Stomach (tissue), 9 donors: ENCODE measurements around the gene TAS2R8. TPM values are rescaled to one million over a fixed set of nuclear protein-coding genes. Genes with fewer than 3 reads are reported as not detected.
"Not testable (repeated sequence)": the region's sequence is repeated elsewhere in the genome, so short reads cannot be mapped to it uniquely, and the experiment has no call there.

Experiments
- DNase-seq, 2 donors: peaks; one replicate each; pipeline versions ENCODE4 v3.0.0 to v3.0.0-alpha.2; 2013 to 2019
- H3K27ac ChIP-seq, 5 donors: fragments of 200-600 bp in 4 of 5; sonication (generic) in 4 of 5; one replicate each; pipeline ENCODE4 v1.5.1; 2013 to 2019; ENCODE audit warnings: mild to moderate bottlenecking in 1 of 5, moderate library complexity in 1 of 5
- H3K27me3 ChIP-seq, 3 donors: fragments of 200-600 bp; sonication (generic); one replicate each; pipeline ENCODE4 v1.5.1; 2017 to 2019; ENCODE audit warnings: mixed run types in 1 of 3
- H3K36me3 ChIP-seq, 4 donors: fragments of 200-600 bp; sonication (generic); 1 replicate in 3 of 4; 2 replicates in 1 of 4; pipeline ENCODE4 v1.5.1; 2016 to 2019
- H3K4me1 ChIP-seq, 4 donors: fragments of 200-600 bp; sonication (generic); one replicate each; pipeline ENCODE4 v1.5.1; 2016 to 2019
- H3K4me3 ChIP-seq, 4 donors: fragments of 200-600 bp; sonication (generic) in 3 of 4; one replicate each; pipeline ENCODE4 v1.5.1; 2016 to 2019; ENCODE audit warnings: mild to moderate bottlenecking in 1 of 4
- H3K9me3 ChIP-seq, 4 donors: fragments of 200-600 bp; sonication (generic); one replicate each; pipeline ENCODE4 v1.5.1; 2016 to 2019
- EP300 ChIP-seq: sonication (generic); formaldehyde crosslinking; IDR thresholded peaks from one replicate; pipeline ENCODE4 v1.6.1; 2017; ENCODE audit warnings: antibody characterized with exemption
- POLR2A ChIP-seq, 4 donors: fragments of 450-650 bp; IDR thresholded peaks; one replicate each; pipeline ENCODE4 v1.6.1; 2016; ENCODE audit warnings: antibody characterized with exemption in 4 of 4, control low read depth in 2 of 4, mild to moderate bottlenecking in 1 of 4, moderate library complexity in 1 of 4
- POLR2AphosphoS5 ChIP-seq, 3 donors: sonication (generic); formaldehyde crosslinking; IDR thresholded peaks; one replicate each; pipeline ENCODE4 v1.6.1; 2016; ENCODE audit warnings: antibody characterized with exemption in 3 of 3
- WGBS, 5 donors: extraction: QIAGEN DNeasy Blood & Tissue Kit in 3 of 5; methylation state at CpG; one replicate each; pipeline versions ENCODE4 v1.1.5 to v1.1.7; 2013 to 2018; 5-methylcytosine and 5-hydroxymethylcytosine counted together
- intact Hi-C: fragments of 100-400 bp; cut with DNase I; formaldehyde crosslinking; loops from one replicate; pipeline ENCODE4 v1.15.1; 2023; ENCODE audit warnings: low total_unique reads
- polyA plus RNA-seq, 3 donors: library from polyadenylated mRNA; stranded (reverse); fragments of 200-250 nt; gene quantifications; one replicate each; pipeline ENCODE4 v1.2.3, GENCODE V29; 2013
- total RNA-seq, 5 donors: library from RNA; depleted of rRNA; stranded (reverse); fragments of >200 nt; gene quantifications; one replicate each; pipeline versions ENCODE4 v1.1.0 to v1.2.3, GENCODE V29; 2014 to 2016
- TF ChIP-seq, protein P1 (sequence below), 7 experiments: fragments of 450-650 bp in 4 of 7; fragments of 200-600 bp in 3 of 7; sonication (generic) in 3 of 7; IDR thresholded peaks; one replicate each; pipeline ENCODE4 v1.5.1; 2016 to 2019; ENCODE audit warnings: antibody characterized with exemption in 7 of 7, control low read depth in 2 of 7, mild to moderate bottlenecking in 1 of 7
- donor health status: healthy with polysubstance abuse.
- donor health status: Bipolar disorder and iron deficiency.
- donor health status: healthy.

Gene TAS2R8
- total and polyA plus RNA-seq, 8 donors: not detected

DNA sequence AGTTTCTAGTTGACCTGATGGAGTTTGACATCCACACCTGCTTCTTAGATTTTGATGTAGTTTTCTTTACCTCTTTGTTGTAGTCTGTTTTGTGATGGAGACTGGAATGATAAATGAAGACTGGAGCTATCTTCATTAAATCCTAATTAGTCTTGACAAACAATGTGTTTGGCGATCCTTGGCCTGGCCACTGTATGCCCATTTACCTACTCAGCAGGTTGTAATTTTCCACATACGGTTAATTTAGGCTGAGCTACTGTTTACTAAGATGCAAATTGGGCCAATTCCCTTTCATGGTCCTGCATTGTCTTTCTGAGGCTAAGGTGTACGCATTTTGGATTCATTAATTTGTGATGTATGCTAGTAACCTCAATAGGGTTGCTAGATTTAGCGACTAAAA is 4.5 kb downstream of the TAS2R8 start, which contains the start of gene TAS2R7:
TSS of gene TAS2R7 (minus strand) at position 41 of the 400 bp plus-strand sequence. CDS start 57 bp downstream, outside the sequence.
- DNase-seq: no peak
- TF ChIP-seq, protein P1, sequence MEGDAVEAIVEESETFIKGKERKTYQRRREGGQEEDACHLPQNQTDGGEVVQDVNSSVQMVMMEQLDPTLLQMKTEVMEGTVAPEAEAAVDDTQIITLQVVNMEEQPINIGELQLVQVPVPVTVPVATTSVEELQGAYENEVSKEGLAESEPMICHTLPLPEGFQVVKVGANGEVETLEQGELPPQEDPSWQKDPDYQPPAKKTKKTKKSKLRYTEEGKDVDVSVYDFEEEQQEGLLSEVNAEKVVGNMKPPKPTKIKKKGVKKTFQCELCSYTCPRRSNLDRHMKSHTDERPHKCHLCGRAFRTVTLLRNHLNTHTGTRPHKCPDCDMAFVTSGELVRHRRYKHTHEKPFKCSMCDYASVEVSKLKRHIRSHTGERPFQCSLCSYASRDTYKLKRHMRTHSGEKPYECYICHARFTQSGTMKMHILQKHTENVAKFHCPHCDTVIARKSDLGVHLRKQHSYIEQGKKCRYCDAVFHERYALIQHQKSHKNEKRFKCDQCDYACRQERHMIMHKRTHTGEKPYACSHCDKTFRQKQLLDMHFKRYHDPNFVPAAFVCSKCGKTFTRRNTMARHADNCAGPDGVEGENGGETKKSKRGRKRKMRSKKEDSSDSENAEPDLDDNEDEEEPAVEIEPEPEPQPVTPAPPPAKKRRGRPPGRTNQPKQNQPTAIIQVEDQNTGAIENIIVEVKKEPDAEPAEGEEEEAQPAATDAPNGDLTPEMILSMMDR (IDR thresholded peaks at IDR 0.05): no peak
- TF ChIP-seq EP300 (no peak), POLR2AphosphoS5 (IDR thresholded peaks at IDR 0.05) (no peak), POLR2A (IDR thresholded peaks at IDR 0.05) (no peak)
- intact Hi-C loops: no loop called here
- Histone ChIP-seq H3K9me3 (no peaks in the 10 kb centered on the region), H3K27me3 (no peaks in the 10 kb centered on the region), H3K4me1 (no peaks in the 10 kb centered on the region), H3K36me3 (no peaks in the 10 kb centered on the region), H3K4me3 (no peak within 1 kb of the TSS), H3K27ac (no peak within 1 kb of the TSS)
- WGBS, 5 donors: 58 to 72% (median 64%) methylated on average over 4 of the region's 4 CpGs

DNA sequence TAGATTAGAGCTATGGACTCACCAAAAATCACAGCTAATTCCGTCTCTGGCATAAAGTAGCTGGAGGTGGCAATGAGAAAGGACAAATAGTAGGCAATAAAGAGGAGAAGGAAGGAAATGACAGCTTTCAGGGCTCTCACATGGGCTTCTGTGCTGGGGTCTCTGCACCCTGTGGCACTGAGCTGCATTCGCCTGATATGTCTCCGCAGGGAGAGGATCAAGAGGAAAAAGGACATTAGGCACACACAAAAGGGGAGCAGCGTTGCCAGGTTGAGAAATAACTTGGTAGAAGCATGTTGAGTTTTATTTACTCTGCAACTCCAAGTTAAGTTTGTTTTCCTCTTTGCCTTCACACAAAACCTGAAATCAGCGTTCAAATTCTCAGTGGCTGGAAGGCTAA is 5.3 kb downstream of the TAS2R8 start:
- H3K4me1 ChIP-seq: no peaks in the 10 kb centered on the region
- no peaks in the 10 kb centered on the region for H3K27me3 ChIP-seq
- no peak overlapping the region for H3K4me3 ChIP-seq
- H3K27ac ChIP-seq: no peak overlapping the region
- H3K9me3 ChIP-seq: no peaks in the 10 kb centered on the region
- no peak for DNase-seq
- H3K36me3 ChIP-seq: no peaks in the 10 kb centered on the region
- no peak for TF ChIP-seq POLR2AphosphoS5 (IDR thresholded peaks at IDR 0.05)
- TF ChIP-seq POLR2A (IDR thresholded peaks at IDR 0.05): no peak
- TF ChIP-seq, protein P1 (IDR thresholded peaks at IDR 0.05): no peak
- no peak for TF ChIP-seq EP300
- intact Hi-C loops: no loop called here
- 45 to 67% (median 53%) methylated on average over 5 of the region's 5 CpGs for WGBS, 5 donors

DNA sequence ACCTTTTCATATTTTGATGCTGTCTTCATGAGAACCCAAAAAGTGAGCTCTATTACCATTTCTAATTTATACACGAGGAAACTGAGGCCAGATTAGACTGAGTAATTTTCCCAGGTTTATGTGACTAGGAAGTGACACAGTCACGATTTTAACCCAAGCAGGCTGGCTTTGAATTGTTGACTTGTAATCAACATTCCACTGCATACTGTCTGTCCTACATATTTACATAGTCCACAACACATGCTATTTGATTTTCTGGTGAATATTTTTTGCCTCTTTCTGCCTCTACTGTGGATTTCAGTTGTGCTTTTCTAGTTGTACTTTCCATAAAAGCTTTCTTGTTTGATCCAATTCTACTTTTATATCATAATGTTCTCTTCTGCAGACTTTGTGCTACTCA is 12.9 kb downstream of the TAS2R8 start:
- Histone ChIP-seq H3K27ac (no peak overlapping the region), H3K9me3 (no peaks in the 10 kb centered on the region), H3K4me3 (no peak overlapping the region), H3K4me1 (no peaks in the 10 kb centered on the region), H3K27me3 (no peaks in the 10 kb centered on the region), H3K36me3 (no peaks in the 10 kb centered on the region)
- intact Hi-C loops: no loop called here
- no peak for DNase-seq
- whole genome bisulfite sequencing, 5 donors: 37 to 53% (median 46%) methylated on average over 2 of the region's 2 CpGs
- no peak for TF ChIP-seq POLR2A (IDR thresholded peaks at IDR 0.05)
- TF ChIP-seq, protein P1 (IDR thresholded peaks at IDR 0.05): no peak
- no peak for TF ChIP-seq POLR2AphosphoS5 (IDR thresholded peaks at IDR 0.05)
- TF ChIP-seq EP300: no peak

DNA sequence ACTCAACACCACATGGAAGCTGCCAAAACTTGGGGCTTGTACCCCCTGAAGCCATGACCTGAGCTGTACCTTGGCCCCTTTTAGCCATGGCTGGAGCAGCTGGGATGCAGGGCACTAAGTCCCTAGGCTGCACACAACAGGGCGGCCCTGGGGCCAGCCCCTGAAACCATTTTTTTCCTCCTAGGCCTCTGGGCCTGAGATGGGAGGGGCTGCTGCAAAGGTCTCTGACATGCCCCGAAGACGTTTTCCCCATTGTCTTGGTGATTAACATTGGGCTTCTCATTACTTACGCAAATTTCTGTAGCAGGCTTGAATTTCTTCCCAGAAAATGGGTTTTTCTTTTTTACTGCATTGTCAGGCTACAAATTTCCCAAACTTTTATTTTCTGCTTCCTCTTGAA is 15.3 kb downstream of the TAS2R8 start:
- H3K4me1 ChIP-seq, H3K4me3 ChIP-seq, H3K27ac ChIP-seq, intact Hi-C loops, H3K9me3 ChIP-seq, H3K36me3 ChIP-seq, H3K27me3 ChIP-seq, DNase-seq: not testable (repeated sequence)
- WGBS, 5 donors: 82 to 97% (median 92%) methylated on average over 4 of the region's 4 CpGs

DNA sequence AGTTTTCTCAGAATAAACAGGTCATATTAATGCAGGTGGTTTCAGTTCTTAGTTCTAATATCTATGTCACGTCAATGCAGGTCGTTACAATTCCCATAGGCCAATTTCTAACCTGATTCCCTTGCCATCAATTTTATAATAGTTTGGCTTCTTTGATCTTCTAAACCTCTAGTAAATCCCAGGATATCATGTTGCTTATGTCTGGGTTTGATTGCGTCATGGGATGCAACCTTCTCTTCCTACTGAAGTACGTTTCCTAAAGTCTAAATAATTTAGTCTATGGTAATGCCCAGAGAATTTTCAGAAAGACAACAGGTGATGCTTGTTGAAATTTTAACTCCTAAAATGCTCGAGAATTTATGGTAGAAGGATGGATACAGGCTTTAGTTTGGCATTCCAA is 23.8 kb downstream of the TAS2R8 start:
- no peak for DNase-seq
- Histone ChIP-seq H3K36me3 (no peaks in the 10 kb centered on the region), H3K4me3 (no peak overlapping the region), H3K27ac (no peak overlapping the region), H3K27me3 (no peaks in the 10 kb centered on the region), H3K4me1 (no peaks in the 10 kb centered on the region), H3K9me3 (no peaks in the 10 kb centered on the region)
- 71 to 83% (median 73%) methylated on average over 5 of the region's 5 CpGs for WGBS, 5 donors
- intact Hi-C loops: no loop called here
- no peak for TF ChIP-seq POLR2A (IDR thresholded peaks at IDR 0.05)
- TF ChIP-seq POLR2AphosphoS5 (IDR thresholded peaks at IDR 0.05): no peak
- TF ChIP-seq, protein P1 (IDR thresholded peaks at IDR 0.05): no peak
- TF ChIP-seq EP300: no peak
